PC-9 (cell line): ENCODE results near the gene PMS1.

Experiments used
- CTCF ChIP-seq: fragments of 200-600 bp; sonication (generic); conservative IDR thresholded peaks from 2 replicates; pipeline ENCODE4 v1.6.1; 2017; ENCODE audit warnings: mixed run types, antibody characterized with exemption, mild to moderate bottlenecking, moderate library complexity
- EZH2 ChIP-seq: fragments of 200-600 bp; sonication (generic); IDR thresholded peaks from 2 replicates; pipeline ENCODE4 v1.8.0; 2017; ENCODE audit warnings: antibody characterized with exemption, low read depth

GRCh38 chr2:189841019-189841418, 56.8 kb downstream of the PMS1 start:
- TF ChIP-seq EZH2 (no peak), CTCF (no peak)
